Cardiac muscle cell (in vitro differentiated cells and primary cell): ENCODE results near the gene FLRT1. TPM values are rescaled to one million over a fixed set of nuclear protein-coding genes. Genes with fewer than 3 reads are reported as not detected.

Experiments used
- DNase-seq, 2 donors: peaks; one replicate each; pipeline versions ENCODE4 v3.0.0 to v3.0.0-alpha.2; 2010 to 2017; ENCODE audit warnings: low read depth in 1 of 2, low spot score in 1 of 2
- H3K27ac ChIP-seq: fragments of 200-600 bp; sonication (generic); 2 replicates; pipeline ENCODE4 v1.5.1; 2016
- H3K27me3 ChIP-seq: fragments of 200-600 bp; sonication (generic); 2 replicates; pipeline ENCODE4 v1.6.0; 2016; ENCODE audit warnings: control low read depth
- H3K36me3 ChIP-seq: fragments of 200-600 bp; sonication (generic); 2 replicates; pipeline ENCODE4 v1.5.1; 2016; ENCODE audit warnings: control low read depth
- H3K4me1 ChIP-seq: fragments of 200-600 bp; sonication (generic); 2 replicates; pipeline ENCODE4 v1.8.1; 2017; ENCODE audit warnings: low read depth, mild to moderate bottlenecking, mixed run types
- H3K4me3 ChIP-seq: fragments of 200-600 bp; sonication (generic); 2 replicates; pipeline ENCODE4 v1.5.1; 2016; ENCODE audit warnings: mild to moderate bottlenecking
- H3K9me3 ChIP-seq: fragments of 200-600 bp; sonication (generic); 2 replicates; pipeline ENCODE4 v1.5.1; 2017; ENCODE audit warnings: low read depth, mild to moderate bottlenecking, control low read depth
- polyA plus RNA-seq: library from polyadenylated mRNA; unstranded; fragments of >200 nt; fragmentation: Nextera tagmentation; extraction: Ambion mirVana; gene quantifications from 2 replicates; pipeline ENCODE4 v1.2.1, GENCODE V29; 2016
- total RNA-seq: library from RNA; depleted of rRNA; stranded (reverse); fragments of >200 nt; gene quantifications from 2 replicates; pipeline ENCODE4 v1.2.3, GENCODE V29; 2016
- TF ChIP-seq, protein P1 (sequence below): IDR thresholded peaks from 2 replicates; pipeline ENCODE4 v1.5.1; 2012; ENCODE audit warnings: low read depth, mild to moderate bottlenecking, low read length

The FLRT1 gene
- total and polyA plus RNA-seq, 2 experiments from 2014 or later: 0.69 to 2.9 TPM

DNA sequence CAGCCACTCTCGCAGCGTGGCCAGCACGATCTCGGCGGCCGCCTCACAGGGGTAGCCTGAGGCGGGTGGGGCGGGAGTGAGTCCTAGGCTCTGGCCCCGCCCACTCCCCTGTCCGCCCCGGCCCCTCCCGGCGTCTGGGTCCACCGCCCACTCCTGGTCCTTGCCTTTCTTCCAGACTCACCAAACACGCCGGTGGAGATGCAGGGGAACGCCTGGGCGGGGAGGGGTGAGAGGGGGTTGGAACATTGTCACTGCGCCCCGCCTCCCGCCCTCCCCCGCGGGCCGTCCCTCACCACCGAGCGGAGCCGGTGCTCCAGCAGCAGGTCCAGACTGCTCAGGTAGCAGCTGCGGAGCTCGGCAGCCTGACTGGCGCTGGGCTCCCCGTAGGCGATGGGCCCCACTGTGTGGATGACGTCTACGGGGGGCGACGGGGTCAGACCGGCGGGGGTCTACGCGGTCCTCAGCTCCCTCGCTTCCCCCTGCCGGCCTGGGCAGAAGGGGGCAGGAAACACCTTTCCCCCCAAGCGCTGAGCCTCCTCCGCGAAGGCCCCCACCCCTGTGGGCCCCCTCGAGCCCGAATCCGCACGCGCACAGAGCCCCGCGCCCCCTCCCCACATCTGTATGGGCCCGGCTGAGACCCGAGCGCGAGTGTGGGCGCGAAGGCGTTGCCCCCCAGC, 36.2 kb upstream of the FLRT1 start:
- H3K9me3 ChIP-seq: no peaks in the 10 kb centered on the region
- TF ChIP-seq, protein P1, sequence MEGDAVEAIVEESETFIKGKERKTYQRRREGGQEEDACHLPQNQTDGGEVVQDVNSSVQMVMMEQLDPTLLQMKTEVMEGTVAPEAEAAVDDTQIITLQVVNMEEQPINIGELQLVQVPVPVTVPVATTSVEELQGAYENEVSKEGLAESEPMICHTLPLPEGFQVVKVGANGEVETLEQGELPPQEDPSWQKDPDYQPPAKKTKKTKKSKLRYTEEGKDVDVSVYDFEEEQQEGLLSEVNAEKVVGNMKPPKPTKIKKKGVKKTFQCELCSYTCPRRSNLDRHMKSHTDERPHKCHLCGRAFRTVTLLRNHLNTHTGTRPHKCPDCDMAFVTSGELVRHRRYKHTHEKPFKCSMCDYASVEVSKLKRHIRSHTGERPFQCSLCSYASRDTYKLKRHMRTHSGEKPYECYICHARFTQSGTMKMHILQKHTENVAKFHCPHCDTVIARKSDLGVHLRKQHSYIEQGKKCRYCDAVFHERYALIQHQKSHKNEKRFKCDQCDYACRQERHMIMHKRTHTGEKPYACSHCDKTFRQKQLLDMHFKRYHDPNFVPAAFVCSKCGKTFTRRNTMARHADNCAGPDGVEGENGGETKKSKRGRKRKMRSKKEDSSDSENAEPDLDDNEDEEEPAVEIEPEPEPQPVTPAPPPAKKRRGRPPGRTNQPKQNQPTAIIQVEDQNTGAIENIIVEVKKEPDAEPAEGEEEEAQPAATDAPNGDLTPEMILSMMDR: no peak
- H3K4me3 ChIP-seq: peak overlapping the region; percentile 13
- peaks cover 16% of the 10 kb centered on the region for H3K36me3 ChIP-seq
- no peaks in the 10 kb centered on the region for H3K27me3 ChIP-seq
- H3K4me1 ChIP-seq: no peaks in the 10 kb centered on the region
- no peak overlapping the region for H3K27ac ChIP-seq
- DNase-seq: peak; percentile 63 to 74

DNA sequence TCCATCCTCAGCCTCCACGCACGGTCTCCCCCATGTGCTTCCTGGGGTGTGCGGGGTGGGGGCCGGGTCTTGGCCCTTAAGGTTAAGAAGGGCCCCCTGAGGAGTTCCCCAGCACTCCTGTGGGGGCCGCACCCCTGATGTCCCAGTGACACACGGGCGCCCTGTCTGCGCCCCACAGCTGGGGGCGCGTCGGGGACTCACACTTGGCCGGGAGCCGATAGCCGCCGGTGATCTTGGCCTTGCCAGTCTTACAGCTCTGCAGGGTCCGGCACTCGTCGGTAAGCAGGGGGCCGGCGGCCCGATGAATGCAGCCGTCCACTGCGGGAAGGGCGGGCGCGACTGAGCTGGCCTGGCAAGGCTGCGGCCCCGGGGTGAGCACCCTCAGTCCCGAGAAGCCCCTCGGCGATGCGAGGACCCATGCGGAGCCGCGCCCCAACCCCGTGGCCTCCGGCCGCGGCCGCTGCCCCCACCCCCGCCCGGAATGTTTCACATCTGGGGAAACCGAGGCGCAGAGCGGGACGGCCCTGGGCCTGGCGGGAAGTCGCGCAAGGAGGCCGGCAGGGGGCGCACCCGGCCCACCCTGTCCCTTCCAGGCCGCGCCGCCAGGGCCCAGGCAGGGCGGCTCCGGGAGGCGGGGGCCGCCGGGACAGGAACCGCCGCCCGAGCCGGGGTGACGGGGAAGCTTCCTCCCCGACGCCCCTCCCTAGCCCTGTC, 35.5 kb upstream of the FLRT1 start:
- H3K4me1 ChIP-seq: no peaks in the 10 kb centered on the region
- peaks cover 15% of the 10 kb centered on the region for H3K36me3 ChIP-seq
- TF ChIP-seq, protein P1: peak; percentile 53
- peaks cover under 1% of the 10 kb centered on the region for H3K27me3 ChIP-seq
- H3K27ac ChIP-seq: no peak overlapping the region
- DNase-seq: peak; percentile 84 to 87
- H3K4me3 ChIP-seq: peak overlapping the region; percentile 13
- no peaks in the 10 kb centered on the region for H3K9me3 ChIP-seq

DNA sequence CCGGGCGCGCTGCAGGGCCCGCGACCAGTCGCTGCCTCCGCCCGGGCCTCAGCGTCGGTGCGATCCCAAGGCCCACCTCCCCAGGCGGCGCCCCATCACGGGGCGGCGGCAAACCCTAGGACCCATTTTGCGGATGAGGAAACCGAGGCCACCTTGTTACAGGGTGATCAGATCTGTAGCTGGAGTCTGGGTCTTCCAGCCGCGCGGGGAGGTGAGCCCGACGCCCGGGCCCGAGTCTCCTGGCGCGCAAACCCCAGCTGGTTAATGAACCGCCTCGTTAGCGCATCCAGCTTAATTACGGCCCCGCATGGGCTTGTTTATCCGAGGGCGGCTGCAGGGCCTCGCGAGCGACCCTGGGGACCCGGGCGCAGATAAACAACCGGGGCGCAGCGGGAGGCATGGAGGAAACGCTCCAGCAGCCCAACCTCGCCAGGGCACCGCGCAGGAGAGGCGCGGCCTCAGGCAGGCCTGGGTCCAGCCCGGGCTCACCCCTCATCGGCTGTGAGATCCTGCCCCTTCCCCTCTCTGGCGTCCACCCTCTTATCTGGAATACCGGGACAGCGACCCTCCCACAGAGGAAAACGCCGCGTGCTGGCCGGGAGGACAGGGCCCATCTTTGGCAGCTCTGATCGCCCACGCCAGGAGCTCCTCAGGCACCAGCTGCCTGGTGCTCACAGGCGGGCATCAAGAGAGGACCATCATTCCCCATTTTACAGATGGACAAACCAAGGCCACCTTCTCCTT, 34.8 kb upstream of the FLRT1 start:
- Histone ChIP-seq H3K4me1 (no peaks in the 10 kb centered on the region), H3K27me3 (peaks cover 8% of the 10 kb centered on the region), H3K36me3 (peaks cover 12% of the 10 kb centered on the region), H3K9me3 (no peaks in the 10 kb centered on the region), H3K4me3 (no peak overlapping the region), H3K27ac (no peak overlapping the region)
- no peak for DNase-seq
- TF ChIP-seq, protein P1: no peak

DNA sequence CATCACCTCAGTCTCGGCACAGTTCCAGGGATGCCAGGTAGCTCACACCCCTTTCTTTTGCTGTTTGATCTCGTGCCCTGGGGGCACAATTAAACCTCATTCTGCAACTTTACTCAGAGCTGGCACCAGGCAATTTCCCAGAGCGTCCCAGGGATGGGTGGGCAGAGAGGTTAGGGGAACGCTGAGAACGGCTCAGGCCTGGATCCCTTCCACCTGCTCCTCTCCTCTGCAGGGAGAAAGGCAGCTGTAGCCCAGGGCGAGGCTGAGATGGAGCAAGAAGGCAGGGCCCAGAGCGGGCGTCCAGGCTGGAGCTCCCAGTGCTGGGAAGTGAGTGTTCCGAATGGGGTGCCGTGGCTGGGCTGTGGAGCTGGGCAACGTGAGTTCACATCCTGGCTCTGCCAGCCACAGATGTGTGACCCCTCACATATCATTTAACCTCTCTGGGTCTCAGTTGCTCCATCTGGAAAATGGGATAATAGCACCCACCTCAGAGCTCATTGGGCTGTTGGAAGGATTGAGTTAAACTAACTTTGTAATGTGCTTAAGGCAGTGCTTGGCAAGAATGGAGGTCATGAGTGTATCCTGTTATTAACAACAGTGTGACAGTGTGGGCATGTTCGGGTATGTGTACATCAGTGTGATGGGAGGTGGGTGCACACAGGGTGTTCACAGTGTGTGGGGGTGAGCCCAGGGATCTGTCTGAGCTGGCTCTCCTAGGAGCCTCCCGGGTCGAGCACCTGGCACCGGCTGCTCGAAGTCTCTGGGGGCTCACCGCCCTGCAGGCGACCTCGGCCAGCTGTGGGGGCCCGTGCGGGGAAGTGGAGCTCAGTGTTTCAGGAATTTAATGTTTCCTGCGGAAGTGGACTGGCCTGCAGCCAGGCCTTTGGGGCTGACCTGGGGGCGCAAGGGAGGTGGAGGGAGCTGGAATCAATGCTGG, 34.0 kb upstream of the FLRT1 start:
- peak in 1 of 2 donors; percentile 74 for DNase-seq
- H3K9me3 ChIP-seq: no peaks in the 10 kb centered on the region
- TF ChIP-seq, protein P1: no peak
- no peak overlapping the region for H3K27ac ChIP-seq
- peaks cover 11% of the 10 kb centered on the region for H3K27me3 ChIP-seq
- peaks cover under 1% of the 10 kb centered on the region for H3K4me1 ChIP-seq
- peaks cover 8% of the 10 kb centered on the region for H3K36me3 ChIP-seq
- H3K4me3 ChIP-seq: no peak overlapping the region
